H1 (cell line): Measurements from ENCODE around the gene CTDNEP1. TPM values are rescaled to one million over a fixed set of nuclear protein-coding genes. Genes with fewer than 3 reads are reported as not detected.

ENCODE experiments used
- ASH2L ChIP-seq: fragments of 200-600, 300-600 bp; sonication (generic); IDR thresholded peaks from one replicate; pipeline ENCODE4 v1.7.1; 2017; ENCODE audit warnings: low read length
- BRCA1 ChIP-seq: IDR thresholded peaks from 2 replicates; pipeline ENCODE4 v1.6.1; 2012; ENCODE audit warnings: low read depth, low read length, improper control_type of control experiment
- CTBP2 ChIP-seq: IDR thresholded peaks from 2 replicates; pipeline ENCODE4 v1.7.0; 2011; ENCODE audit warnings: borderline replicate concordance, mild to moderate bottlenecking, moderate library complexity, mixed read lengths, low read length; ENCODE audit not compliant: insufficient read depth, insufficient read length
- E2F6 ChIP-seq: IDR thresholded peaks from 2 replicates; pipeline ENCODE4 v1.6.1; 2012; ENCODE audit warnings: inconsistent platforms
- EGR1 ChIP-seq: IDR thresholded peaks from 2 replicates; pipeline ENCODE4 v1.6.1; 2011; ENCODE audit warnings: low read depth, low read length, borderline replicate concordance
- EZH2 ChIP-seq: fragments of 200-600 bp; sonication (generic); IDR thresholded peaks from 2 replicates; pipeline ENCODE4 v1.7.1; 2012; ENCODE audit warnings: low read depth, mild to moderate bottlenecking, moderate library complexity, low read length, inconsistent platforms; ENCODE audit not compliant: severe bottlenecking
- FOSL1 ChIP-seq: IDR thresholded peaks from 2 replicates; pipeline ENCODE4 v1.6.1; 2011; ENCODE audit warnings: mild to moderate bottlenecking, low read depth, low read length, moderate library complexity; ENCODE audit not compliant: insufficient read depth
- GABPA ChIP-seq: IDR thresholded peaks from 2 replicates; pipeline ENCODE4 v1.6.1; 2011; ENCODE audit warnings: mild to moderate bottlenecking, low read length, moderate library complexity, borderline replicate concordance; ENCODE audit not compliant: insufficient read depth
- MAFK ChIP-seq: IDR thresholded peaks from 2 replicates; pipeline ENCODE4 v1.6.1; 2012; ENCODE audit warnings: low read depth, mild to moderate bottlenecking, improper control_type of control experiment, low read length
- PHF8 ChIP-seq: fragments of 200-600 bp; sonication (generic); conservative IDR thresholded peaks from 2 replicates; pipeline ENCODE4 v1.7.1; 2012; ENCODE audit warnings: low read depth, mild to moderate bottlenecking, inconsistent platforms, low read length, moderate library complexity
- POLR2A ChIP-seq, 2 experiments: IDR thresholded peaks; 1 replicate in 1 of 2; 2 replicates in 1 of 2; pipeline ENCODE4 v1.6.1; 2011; ENCODE audit warnings: low read depth in 2 of 2, low read length in 2 of 2, mild to moderate bottlenecking in 2 of 2; ENCODE audit errors: control extremely low read depth in 1 of 2
- RAD21 ChIP-seq, 2 experiments: IDR thresholded peaks in 1 of 2; conservative IDR thresholded peaks in 1 of 2; 2 replicates each; pipeline ENCODE4 v1.6.1; 2011; ENCODE audit warnings: low read depth in 2 of 2, low read length in 2 of 2, improper control_type of control experiment in 1 of 2, inconsistent platforms in 1 of 2, mild to moderate bottlenecking in 1 of 2, moderate library complexity in 1 of 2
- RBBP5 ChIP-seq: IDR thresholded peaks from 2 replicates; pipeline ENCODE4 v1.7.1; 2012; ENCODE audit warnings: low read depth, mild to moderate bottlenecking, inconsistent platforms, low read length, moderate library complexity, borderline replicate concordance
- SAP30 ChIP-seq: fragments of 300-600 bp; sonication (generic); IDR thresholded peaks from 2 replicates; pipeline ENCODE4 v1.7.1; 2012; ENCODE audit warnings: low read length, moderate library complexity, mild to moderate bottlenecking, inconsistent platforms; ENCODE audit not compliant: insufficient read depth, insufficient replicate concordance
- SUZ12 ChIP-seq: fragments of 200-600 bp; sonication (generic); IDR thresholded peaks from 2 replicates; pipeline ENCODE4 v1.6.1; 2012; ENCODE audit warnings: mild to moderate bottlenecking, inconsistent platforms, low read length, moderate library complexity, mixed read lengths
- YY1 ChIP-seq: IDR thresholded peaks from 2 replicates; pipeline ENCODE4 v1.6.1; 2011; ENCODE audit warnings: low read depth, mild to moderate bottlenecking, low read length
- ZNF274 ChIP-seq: IDR thresholded peaks from 2 replicates; pipeline ENCODE4 v1.7.0; 2012; ENCODE audit warnings: low read length, borderline replicate concordance; ENCODE audit errors: extremely low read depth
- polyA plus RNA-seq, 7 experiments: library from polyadenylated mRNA; depleted of rRNA in 3 of 7; stranded (reverse) in 5 of 7; unstranded in 2 of 7; fragments of >200 nt in 5 of 7; fragments of 200-250 nt in 2 of 7; gene quantifications; 1 replicate in 5 of 7; 2 replicates in 1 of 7; 4 replicates in 1 of 7; pipeline versions ENCODE4 v1.2.1 to v1.2.3, GENCODE V29; 2011 to 2013; ENCODE audit warnings: missing spikeins in 2 of 7, mixed read lengths in 2 of 7
- total RNA-seq: library from RNA; stranded (reverse); fragmentation: NEBNext Ultra II Directional; extraction: Animal tissue kit (Norgen Biotek cat#: 25700); gene quantifications from 2 replicates; pipeline ENCODE4 v1.2.1, GENCODE V29; 2021
- TF ChIP-seq, protein P1 (sequence below): IDR thresholded peaks from 2 replicates; pipeline ENCODE4 v1.6.1; 2012; ENCODE audit warnings: low read length, inconsistent platforms
- TF ChIP-seq, protein P2 (sequence below): IDR thresholded peaks from 2 replicates; pipeline ENCODE4 v1.6.1; 2011; ENCODE audit warnings: low read depth, mild to moderate bottlenecking, low read length; ENCODE audit not compliant: insufficient read depth

The CTDNEP1 gene
- total and polyA plus RNA-seq, 2 of the 8 experiments (the other 6 are each of a cell fraction or from before 2014, with no cell fraction given): 114 to 123 TPM

GRCh38 chr17:7262935-7263800 is 11.6 kb upstream of the CTDNEP1 start (continued):
- TF ChIP-seq EGR1: no peak
- TF ChIP-seq, protein P1, sequence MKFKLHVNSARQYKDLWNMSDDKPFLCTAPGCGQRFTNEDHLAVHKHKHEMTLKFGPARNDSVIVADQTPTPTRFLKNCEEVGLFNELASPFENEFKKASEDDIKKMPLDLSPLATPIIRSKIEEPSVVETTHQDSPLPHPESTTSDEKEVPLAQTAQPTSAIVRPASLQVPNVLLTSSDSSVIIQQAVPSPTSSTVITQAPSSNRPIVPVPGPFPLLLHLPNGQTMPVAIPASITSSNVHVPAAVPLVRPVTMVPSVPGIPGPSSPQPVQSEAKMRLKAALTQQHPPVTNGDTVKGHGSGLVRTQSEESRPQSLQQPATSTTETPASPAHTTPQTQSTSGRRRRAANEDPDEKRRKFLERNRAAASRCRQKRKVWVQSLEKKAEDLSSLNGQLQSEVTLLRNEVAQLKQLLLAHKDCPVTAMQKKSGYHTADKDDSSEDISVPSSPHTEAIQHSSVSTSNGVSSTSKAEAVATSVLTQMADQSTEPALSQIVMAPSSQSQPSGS: no peak; the same call in 1 of the 2 replicates
- TF ChIP-seq SAP30: no peak
- TF ChIP-seq CTBP2: no peak
- TF ChIP-seq GABPA: 0 out of 2 replicates have a peak, but pooled peaks have one; percentile 30
- TF ChIP-seq RBBP5: no peak; the same call in 1 of the 2 replicates
- TF ChIP-seq ZNF274: no peak
- no peak for TF ChIP-seq E2F6
- no peak for TF ChIP-seq RAD21 (IDR thresholded peaks at IDR 0.05 in 1 of 2, conservative IDR thresholded peaks at IDR 0.05 in 1 of 2; ENCODE audit: low read depth in 2 of 2, low read length in 2 of 2)
- 0 out of 2 replicates have a peak, but pooled peaks have one; percentile 21 for TF ChIP-seq YY1
- TF ChIP-seq ASH2L: peak; percentile 52
- TF ChIP-seq PHF8: no peak
- no peak for TF ChIP-seq FOSL1
- TF ChIP-seq EZH2: no peak
- no peak for TF ChIP-seq SUZ12
- TF ChIP-seq MAFK: no peak
- TF ChIP-seq, protein P2, sequence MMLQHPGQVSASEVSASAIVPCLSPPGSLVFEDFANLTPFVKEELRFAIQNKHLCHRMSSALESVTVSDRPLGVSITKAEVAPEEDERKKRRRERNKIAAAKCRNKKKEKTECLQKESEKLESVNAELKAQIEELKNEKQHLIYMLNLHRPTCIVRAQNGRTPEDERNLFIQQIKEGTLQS: no peak
- TF ChIP-seq BRCA1: no peak; the same call in 1 of the 2 replicates
- TF ChIP-seq POLR2A (IDR thresholded peaks at IDR 0.05; ENCODE audit: control extremely low read depth in 1 of 2, low read depth in 2 of 2, low read length in 2 of 2): no peak; a peak in 1 of 3 replicates
